GM18870 (cell line): ENCODE results near the gene VAPA.
"Not testable (repeated sequence)": the region's sequence is repeated elsewhere in the genome, so short reads cannot be mapped to it uniquely, and the experiment has no call there.

Experiments used
- ATAC-seq: cut with Tn5 transposase; IDR thresholded peaks from one replicate; pipeline ENCODE4 v1.9.1; 2021; ENCODE audit warnings: moderate library complexity; ENCODE audit not compliant: unreplicated experiment

VAPA gene

DNA sequence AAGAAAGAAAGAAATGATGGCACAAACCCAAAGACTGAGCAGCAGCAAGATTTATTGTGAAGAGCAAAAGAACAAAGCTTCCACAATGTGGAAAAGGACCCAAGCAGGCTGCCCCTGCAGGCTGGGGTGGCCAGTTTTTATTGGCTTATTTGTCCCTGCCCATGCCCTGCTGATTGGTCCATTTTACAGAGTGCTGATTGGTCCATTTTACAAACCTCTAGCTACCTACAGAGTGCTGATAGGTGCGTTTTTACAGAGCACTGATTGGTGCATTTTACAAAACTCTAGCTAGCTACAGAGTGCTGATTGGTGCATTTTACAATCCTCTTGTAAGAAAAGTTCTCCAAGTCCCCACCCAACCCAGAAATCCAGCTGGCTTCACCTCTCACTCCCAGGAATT lies 1.5 kb upstream of the VAPA start:
- not testable (repeated sequence) for ATAC-seq

- ATAC-seq: no peak
Measured at GRCh38 chr18:9913151-9913525, 678 bp upstream of the VAPA start.

DNA sequence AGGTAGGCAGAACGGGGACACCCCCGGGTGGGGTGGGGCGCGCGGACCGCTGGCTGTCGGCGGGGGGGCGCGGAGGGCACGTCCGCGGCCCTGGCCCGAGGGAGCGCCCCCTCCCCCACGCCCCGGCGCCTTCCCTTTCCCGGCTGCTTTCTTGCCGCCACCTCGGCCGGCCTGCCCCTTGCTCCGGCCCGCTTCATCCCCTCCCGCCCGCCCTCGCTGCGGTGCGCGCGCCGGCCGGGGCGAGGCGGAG lies 443 bp downstream of the VAPA start:
- peak; percentile 3 for ATAC-seq

DNA sequence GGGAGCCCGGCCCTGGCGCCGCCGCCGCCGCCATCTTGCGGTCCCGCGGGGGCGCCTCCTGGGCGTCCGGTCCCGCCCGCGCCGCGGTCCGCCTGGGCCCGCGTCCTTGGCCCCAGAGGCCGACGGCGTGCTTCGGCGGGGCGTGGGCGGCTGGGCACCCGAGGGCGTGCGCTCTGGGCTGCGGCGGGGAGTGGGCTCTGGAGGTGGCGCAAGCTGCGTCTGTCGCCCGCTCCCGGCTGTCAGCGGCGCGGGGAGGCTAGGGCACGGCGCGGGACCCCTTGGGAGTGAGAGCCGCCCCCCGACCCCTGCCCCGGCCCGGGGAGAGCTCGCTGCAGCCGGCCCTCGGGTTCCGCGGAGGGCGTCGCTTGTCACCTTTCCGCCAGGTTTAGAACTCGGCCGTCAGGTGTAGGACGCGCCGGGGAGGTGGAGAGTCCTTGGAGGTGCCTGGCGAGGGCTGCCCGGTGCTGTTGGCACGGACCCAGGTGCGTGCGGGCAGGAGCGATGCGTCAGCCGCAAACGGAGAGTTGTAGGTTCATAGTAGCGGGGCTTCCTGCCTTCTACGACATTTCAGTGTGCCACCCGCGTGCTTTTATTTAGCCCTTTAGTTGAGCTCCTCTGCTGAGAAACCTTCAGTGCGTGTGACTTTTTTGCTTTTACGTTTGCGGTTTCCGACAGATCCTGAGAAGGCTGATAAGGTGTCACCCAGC lies 921 bp downstream of the VAPA start:
- ATAC-seq: no peak

GRCh38 chr18:9915291-9916076 lies 1.7 kb downstream of the VAPA start:
- no peak for ATAC-seq

DNA sequence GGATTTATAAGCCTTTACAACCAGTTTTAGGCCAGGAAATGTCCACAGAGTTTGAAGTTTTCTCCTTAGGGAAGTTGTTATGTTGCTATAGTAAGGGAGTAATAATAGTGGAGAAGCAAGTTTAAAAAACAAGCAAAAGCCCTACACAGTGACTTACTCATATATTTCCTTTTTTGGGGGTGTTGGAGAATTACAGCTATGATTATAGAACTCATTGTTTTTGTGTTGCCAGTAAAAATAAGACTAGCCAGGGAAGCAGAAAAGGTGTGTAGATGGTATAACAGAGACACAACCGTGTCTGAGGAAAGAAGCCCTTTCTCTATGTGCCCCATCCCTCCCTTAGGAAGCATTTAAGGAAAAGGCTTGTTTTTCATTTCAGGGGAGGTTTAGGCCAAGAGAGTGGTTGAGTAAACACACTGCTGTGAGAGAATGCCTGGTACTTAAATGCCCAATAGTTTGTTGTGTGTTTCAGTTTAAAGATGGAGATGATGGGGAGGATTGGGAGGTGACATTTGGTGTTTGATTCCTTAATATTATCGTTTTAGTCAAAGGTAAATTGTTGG lies 2.3 kb downstream of the VAPA start:
- ATAC-seq: no peak

GRCh38 chr18:9916808-9917207 lies 3.0 kb downstream of the VAPA start:
- ATAC-seq: no peak

DNA sequence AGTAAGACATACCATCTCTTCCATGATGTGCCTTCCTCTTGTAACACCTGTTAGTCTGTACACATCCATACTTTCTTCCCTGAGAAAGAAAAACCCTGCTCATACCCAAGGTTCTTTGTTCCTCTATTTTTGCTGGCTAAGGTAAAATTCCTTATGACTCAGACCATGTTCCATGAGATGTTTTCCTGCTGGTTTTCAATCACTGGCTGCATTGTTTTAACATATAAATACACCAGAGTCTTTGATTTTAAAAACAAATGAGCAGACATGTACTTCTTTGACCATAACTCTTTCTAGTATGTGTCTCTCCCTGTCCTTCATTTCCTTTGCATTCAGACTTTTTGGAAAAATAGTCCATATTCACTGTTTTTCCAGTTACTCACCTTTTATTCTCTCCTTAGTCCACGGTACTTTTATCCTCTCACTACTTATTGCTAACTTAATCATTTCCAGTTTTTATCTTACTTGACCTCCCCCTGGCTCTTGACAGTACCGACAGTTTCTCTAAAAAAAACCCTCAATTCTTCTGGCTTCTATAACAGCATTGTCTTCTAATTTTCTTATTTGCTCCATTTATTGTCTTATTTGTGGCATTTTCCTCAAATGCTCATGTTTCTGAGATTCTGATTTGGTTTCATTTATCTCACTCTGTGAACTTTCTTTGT lies 4.3 kb downstream of the VAPA start:
- ATAC-seq: no peak

DNA sequence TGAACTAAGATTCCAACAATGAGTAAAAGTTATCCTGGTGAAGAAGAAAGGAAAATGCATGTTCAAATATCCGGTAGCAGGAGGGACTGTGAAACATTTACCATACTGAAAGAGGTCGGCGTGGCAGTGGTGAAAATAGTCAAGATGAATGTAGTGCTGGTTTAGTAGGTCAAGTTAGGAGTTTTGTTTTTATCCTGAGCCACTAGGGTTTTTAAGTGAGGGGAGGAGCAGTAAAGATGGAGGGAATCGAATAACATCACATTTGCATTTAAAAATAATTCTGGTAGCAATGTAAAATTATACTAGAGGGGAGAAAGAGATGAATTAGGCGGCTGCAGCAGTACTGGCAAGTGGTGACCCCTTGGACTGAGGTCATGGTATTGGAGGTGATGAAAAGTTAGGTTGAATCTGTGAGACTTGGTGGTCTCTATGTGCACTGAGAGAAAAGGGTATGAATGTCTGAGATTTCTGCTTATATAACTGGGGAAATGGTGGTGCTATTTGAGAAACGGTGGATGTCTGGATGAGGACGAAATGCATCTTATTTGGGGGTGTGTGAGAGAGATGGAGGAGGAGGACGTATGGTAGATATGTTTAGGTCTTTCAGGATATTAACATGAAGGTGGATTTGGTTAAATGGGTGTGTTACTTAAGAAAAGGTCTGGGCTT lies 5.9 kb downstream of the VAPA start:
- ATAC-seq: no peak

- ATAC-seq: no peak
Measured at GRCh38 chr18:9922592-9923311, 8.9 kb downstream of the VAPA start.

DNA sequence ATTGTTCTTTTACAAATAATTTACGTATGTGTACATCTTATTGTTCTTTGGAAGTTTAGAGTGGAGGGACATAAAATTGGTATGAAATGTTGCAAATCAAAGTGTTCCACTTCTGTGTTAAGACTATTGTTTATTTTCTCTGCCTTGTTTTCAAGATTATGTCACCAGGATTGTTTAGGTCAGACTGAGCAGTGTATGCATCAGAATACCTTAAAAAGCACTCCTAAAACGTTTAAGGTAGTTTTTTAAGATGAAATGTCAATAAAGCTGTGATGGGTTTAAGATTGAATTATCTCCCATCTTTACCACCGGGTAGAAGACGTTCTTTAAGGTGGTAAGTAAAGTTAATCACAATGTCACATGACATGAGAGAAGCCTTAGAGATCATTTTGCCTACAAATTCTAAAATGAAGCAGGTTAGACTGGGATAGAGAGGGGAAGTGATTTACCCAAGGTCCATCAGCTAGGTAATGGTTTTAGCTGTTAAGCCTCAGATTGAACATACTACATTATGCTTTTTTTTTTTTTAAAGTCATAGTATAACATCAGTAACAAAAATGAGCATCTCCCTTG lies 10.6 kb downstream of the VAPA start:
- ATAC-seq: no peak

DNA sequence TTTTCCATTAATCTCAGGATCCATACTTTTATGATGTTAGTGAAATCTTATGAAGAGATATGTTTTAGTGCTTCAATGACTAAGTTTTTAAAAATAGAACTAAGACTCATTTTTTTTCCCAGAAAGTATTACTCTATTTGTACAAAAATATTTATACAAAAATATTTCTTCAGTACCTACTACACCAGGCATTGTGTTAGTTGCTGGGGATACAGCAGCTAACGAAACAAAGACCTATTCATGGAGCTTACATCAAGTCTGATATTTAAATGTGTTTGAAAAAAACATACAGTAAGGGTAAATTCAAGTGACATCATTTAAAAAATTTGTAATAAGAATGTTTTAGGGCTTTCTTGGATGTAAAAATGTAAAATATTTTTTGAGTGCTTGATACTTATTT lies 11.6 kb downstream of the VAPA start:
- ATAC-seq: no peak

GRCh38 chr18:9925795-9926194 lies 12.0 kb downstream of the VAPA start:
- ATAC-seq: no peak

- ATAC-seq: no peak
Measured at GRCh38 chr18:9926223-9926894, 12.5 kb downstream of the VAPA start.

GRCh38 chr18:9926977-9927376 lies 13.2 kb downstream of the VAPA start:
- ATAC-seq: no peak

GRCh38 chr18:9927392-9928063 lies 13.7 kb downstream of the VAPA start:
- ATAC-seq: no peak

GRCh38 chr18:9928646-9929259 lies 14.9 kb downstream of the VAPA start:
- ATAC-seq: no peak

GRCh38 chr18:9930299-9930884 lies 16.6 kb downstream of the VAPA start:
- ATAC-seq: no peak

DNA sequence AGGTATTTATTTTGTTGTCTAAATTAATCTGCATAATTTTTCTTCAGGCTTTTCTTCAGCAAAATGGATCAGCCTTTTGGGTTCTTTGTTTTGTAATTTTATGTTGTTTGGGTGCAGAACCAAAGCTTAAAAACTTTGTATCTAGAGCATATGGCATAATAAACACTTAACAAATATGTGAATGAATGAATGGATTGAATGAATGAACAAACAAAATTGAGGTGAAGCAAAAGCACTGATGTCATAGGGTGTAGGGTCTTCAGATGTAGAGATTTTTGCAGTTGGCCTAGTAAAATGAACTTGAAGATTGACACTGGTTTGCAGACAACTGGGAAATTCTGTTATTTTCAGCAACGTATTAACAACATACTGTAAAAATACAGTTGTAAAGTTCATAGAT lies 17.3 kb downstream of the VAPA start:
- no peak for ATAC-seq
